SW480 (cell line): ENCODE results near the gene GPD1L.
"Not testable (repeated sequence)": the region's sequence is repeated elsewhere in the genome, so short reads cannot be mapped to it uniquely, and the experiment has no call there.

Experiments
- DNase-seq: peaks from one replicate; pipeline ENCODE4 v3.0.0-alpha.2; 2016; ENCODE audit warnings: low spot score

GPD1L gene

GRCh38 chr3:32180141-32180784 is 73.8 kb downstream of the GPD1L start:
- DNase-seq, result no peak

DNA sequence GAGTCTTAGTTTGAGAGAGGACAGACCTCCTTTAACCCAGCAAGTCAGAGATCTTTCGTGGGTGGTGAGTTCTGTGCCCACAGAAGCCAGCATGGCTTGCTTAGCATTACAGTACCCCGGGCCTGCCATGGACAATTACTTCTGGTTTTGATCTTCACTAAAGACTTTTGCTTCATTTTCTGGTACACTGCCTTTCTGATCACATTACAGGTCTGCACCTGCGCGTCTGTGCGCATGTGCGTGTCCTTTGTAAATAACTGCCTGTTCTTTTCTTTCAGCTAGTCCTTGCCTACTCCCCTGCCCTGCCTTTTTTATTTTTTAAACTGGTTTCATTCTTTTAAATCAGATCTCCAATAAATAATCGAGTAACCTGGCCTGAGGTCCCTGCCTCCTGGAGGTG is 74.9 kb downstream of the GPD1L start:
- DNase-seq, result no peak

DNA sequence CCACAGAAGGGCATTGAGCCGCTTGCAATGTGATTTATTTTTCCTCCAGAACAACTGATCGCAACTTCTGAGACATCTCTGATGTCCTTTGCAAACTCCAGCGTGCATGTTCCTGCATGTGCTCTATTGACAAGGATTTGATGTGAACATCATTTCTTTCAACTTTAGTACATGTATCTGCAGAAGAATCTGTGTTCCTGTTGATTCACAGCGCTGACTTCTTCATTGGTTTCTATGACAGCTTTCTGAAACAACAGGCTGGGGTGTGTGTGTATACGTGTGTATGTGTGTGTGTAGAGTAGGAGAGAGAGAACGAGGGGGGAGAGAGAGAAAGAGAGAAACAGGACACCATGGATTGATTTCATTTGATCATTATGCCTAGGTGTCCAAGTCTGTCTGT is 75.4 kb downstream of the GPD1L start:
- DNase-seq, result no peak

- DNase-seq, result peak; percentile 53
Observed at GRCh38 chr3:32184187-32184730, 77.8 kb downstream of the GPD1L start.

DNA sequence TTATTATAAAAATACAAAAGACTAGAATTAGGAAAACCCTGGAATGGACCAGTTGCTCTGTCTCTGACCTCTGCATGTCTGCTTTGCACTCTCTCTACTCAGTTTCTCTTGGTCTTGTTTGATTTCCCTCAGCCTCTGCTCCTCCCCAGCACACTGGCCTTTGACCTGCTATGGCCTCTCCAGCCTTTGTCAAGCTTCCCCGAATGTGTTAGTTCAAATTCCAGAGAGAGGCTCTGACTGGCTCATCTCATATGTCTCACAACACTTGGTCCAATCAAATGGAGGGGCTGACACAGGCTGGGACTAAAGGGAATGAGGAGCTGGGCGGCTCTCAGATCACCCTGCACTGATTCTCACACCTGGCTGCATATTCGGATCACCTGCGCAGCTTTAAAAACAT is 79.7 kb downstream of the GPD1L start:
- DNase-seq, result no peak

GRCh38 chr3:32186876-32187275 is 80.5 kb downstream of the GPD1L start:
- no peak for DNase-seq

GRCh38 chr3:32189693-32190092 is 83.3 kb downstream of the GPD1L start:
- no peak for DNase-seq

DNA sequence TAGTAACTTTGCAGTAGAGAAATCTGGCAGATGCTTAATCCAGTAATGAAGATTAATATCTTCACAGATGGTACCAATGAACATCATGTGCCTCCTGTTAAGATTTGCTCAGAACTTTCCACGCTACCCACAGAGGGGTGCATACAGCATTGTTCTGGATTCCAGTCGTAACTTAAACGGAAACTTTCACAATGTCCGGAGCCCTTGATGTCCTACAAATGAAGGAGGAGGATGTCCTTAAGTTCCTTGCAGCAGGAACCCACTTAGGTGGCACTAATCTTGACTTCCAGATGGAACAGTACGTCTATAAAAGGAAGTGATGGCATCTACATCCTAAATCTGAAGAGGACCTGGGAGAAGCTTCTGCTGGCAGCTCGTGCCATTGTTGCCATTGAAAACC is 84.1 kb downstream of the GPD1L start:
- not testable (repeated sequence) for DNase-seq

GRCh38 chr3:32193101-32193500 is 86.7 kb downstream of the GPD1L start:
- DNase-seq, result no peak

DNA sequence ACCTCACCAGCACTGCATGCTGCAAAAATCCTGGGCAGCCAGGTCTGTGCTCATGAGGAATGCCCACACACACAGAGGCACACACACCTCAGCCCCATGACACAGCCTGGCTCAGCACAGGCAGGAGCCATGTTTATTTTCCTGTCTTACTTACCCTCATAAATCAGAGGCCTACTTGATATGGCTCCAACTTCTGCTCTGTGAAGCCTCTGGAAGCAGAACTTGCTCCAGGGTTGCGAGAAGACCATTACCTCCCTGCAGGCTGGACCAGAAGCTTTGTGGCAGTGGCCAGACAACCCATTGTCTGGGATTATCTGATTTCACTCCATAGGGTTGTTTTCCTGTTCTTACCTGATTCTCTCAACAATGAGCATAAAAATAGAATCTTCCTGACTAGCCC is 88.2 kb downstream of the GPD1L start:
- no peak for DNase-seq

DNA sequence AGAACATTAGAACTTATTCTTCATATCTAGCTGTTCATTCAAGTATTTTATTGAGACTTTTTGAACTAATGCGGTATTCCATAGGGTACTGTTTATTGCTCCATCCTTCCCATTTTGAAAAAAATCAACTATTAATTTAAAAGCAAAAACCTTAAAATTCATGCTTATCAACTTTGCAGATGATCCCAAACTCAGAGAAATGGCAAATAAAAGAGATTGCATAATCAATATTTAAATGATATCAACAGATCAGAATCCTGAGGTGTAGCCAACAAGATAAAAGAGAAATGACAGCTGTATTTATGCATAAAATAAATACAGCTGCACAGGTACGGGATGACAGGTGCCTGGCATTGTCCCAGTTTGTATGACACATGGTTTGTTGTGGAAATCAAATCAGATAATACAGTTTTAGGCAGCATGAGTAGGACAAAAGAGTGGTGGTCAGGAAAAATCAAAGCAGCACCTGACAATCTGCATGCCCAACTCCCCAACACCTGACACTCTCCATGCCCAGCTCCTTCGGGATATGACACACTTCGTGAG is 89.6 kb downstream of the GPD1L start:
- DNase-seq, result no peak

DNA sequence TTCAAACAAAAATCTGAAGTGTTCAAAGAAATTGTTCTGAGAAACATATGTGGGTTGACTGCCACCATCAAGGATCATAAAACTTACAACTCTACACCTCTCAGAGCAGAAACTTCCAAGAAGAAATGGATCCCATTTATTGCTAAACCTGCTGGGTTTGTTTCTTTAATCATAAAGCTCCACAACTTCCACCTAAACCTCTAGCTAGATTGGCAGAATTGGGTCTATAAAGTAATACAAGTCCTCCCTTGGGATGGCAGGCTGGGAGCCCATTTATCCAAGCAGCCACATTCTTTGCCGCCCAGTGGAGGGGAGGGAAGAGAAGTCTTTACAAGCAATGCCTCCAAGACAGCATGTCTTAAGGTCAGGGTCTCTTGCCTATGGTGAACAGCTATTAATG is 91.6 kb downstream of the GPD1L start:
- no peak for DNase-seq

DNA sequence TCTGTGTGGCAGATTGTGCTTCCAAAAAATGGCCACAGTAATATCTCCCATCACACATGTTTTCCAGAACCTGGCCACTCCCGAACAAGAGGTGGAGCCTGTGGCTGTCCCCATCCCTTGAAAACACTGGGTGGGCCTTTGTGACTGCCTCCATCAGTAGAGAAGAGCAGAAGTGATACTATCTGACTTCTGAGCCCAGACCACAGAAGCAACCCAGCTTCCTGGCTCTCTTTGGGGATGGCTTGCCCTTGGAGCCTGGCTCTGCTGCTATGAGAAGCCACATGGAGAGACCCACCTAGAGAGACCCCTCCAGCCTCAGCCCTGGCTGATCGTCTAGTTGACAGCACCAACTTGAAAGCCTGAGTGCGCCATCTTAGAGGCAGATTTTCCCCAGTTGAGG is 92.3 kb downstream of the GPD1L start:
- DNase-seq, result no peak

GRCh38 chr3:32200490-32200889 is 94.1 kb downstream of the GPD1L start:
- DNase-seq, result no peak

GRCh38 chr3:32200992-32201758 is 94.8 kb downstream of the GPD1L start:
- no peak for DNase-seq

- no peak for DNase-seq
Observed at GRCh38 chr3:32202496-32202895, 96.1 kb downstream of the GPD1L start.

- DNase-seq, result no peak
Observed at GRCh38 chr3:32203854-32204253, 97.4 kb downstream of the GPD1L start.

DNA sequence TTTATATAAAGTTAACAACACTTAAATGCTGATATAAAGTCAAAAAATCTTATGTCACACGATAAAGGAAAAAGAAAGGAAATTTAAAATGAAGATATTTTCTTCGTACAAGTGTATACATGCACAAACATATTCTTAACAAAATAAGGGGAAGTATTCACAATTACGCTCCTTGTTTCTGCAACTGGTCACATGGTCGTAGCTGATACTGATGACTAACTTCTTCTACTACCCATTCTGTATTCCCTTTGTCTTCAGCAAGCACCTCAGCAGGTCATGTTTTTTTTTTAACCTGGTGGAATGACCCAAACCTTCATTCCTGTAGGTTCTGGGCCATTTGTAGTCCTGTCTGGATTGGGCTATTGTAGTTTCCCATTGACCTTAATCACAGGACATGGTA is 102.0 kb downstream of the GPD1L start:
- no peak for DNase-seq

- DNase-seq, result no peak
Observed at GRCh38 chr3:32215185-32215584, 108.8 kb downstream of the GPD1L start.

- DNase-seq, result no peak
Observed at GRCh38 chr3:32216172-32216783, 109.9 kb downstream of the GPD1L start.

DNA sequence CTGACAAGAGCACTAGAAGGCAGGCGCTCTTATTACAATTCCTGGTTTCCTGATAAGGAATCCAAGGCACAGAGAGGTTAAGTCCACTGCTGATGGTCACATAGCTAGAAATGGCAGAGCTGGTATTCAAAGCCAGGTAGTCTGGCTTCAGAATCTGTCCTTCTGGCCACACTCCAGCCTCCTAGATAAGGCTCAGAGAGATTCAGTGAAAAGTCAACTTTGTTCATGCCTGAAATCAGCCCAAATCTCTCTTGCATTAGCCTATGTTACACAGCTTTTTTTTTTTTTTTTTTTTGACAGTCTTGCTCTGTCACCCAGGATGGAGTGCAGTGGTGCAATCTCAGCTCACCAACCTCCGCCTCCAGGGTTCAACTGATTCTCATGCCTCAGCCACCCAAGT is 110.9 kb downstream of the GPD1L start:
- no peak for DNase-seq
